HCT116 (cell line): ENCODE results near the gene ZBTB16.

Experiments used
- CEBPB ChIP-seq: IDR thresholded peaks from 2 replicates; pipeline ENCODE4 v1.6.1; 2012; ENCODE audit warnings: low read depth
- CTCF ChIP-seq, 3 experiments: fragments of 200-600 bp in 1 of 3; sonication (generic) in 1 of 3; IDR thresholded peaks in 2 of 3; conservative IDR thresholded peaks in 1 of 3; 2 replicates each; pipeline ENCODE4 v1.5.1; 2012 to 2017; ENCODE audit warnings: low read depth in 2 of 3, low read length in 2 of 3, antibody characterized with exemption in 1 of 3, borderline replicate concordance in 1 of 3, control low read depth in 1 of 3, mild to moderate bottlenecking in 1 of 3, mixed read lengths in 1 of 3, mixed run types in 1 of 3, moderate library complexity in 1 of 3; ENCODE audit not compliant: insufficient read depth in 1 of 3
- EGR1 ChIP-seq: IDR thresholded peaks from 2 replicates; pipeline ENCODE4 v1.6.1; 2012; ENCODE audit warnings: low read depth
- EZH2 ChIP-seq: fragments of 200-600 bp; sonication (generic); IDR thresholded peaks from 2 replicates; pipeline ENCODE4 v1.6.1; 2017; ENCODE audit warnings: antibody characterized with exemption, mixed run types
- JUND ChIP-seq: IDR thresholded peaks from 2 replicates; pipeline ENCODE4 v1.6.1; 2012
- POLR2A ChIP-seq: IDR thresholded peaks from 2 replicates; pipeline ENCODE4 v1.7.0; 2011; ENCODE audit warnings: borderline replicate concordance; ENCODE audit not compliant: insufficient read depth, insufficient read length; ENCODE audit errors: extremely low read depth
- POLR2AphosphoS5 ChIP-seq: IDR thresholded peaks from 2 replicates; pipeline ENCODE4 v1.6.1; 2011; ENCODE audit warnings: mild to moderate bottlenecking, low read depth, low read length, moderate library complexity
- RAD21 ChIP-seq: IDR thresholded peaks from 2 replicates; pipeline ENCODE4 v1.6.1; 2012; ENCODE audit warnings: low read depth, mild to moderate bottlenecking
- REST ChIP-seq: IDR thresholded peaks from 2 replicates; pipeline ENCODE4 v1.6.1; 2012; ENCODE audit warnings: low read depth
- SIN3A ChIP-seq: IDR thresholded peaks from 2 replicates; pipeline ENCODE4 v1.6.1; 2012; ENCODE audit warnings: low read depth
- SRF ChIP-seq: IDR thresholded peaks from 2 replicates; pipeline ENCODE4 v1.6.1; 2012; ENCODE audit warnings: low read depth
- TCF7L2 ChIP-seq: IDR thresholded peaks from 2 replicates; pipeline ENCODE4 v1.7.0; 2011; ENCODE audit warnings: borderline replicate concordance, inconsistent platforms; ENCODE audit not compliant: insufficient read depth, insufficient read length; ENCODE audit errors: extremely low read depth

- TF ChIP-seq TCF7L2 (no peak), POLR2A (no peak), POLR2AphosphoS5 (no peak), EGR1 (no peak), REST (no peak), CTCF (IDR thresholded peaks at IDR 0.05 in 2 of 3, conservative IDR thresholded peaks at IDR 0.05 in 1 of 3; ENCODE audit: borderline replicate concordance in 1 of 3, insufficient read depth in 1 of 3, low read depth in 2 of 3, low read length in 2 of 3) (no peak), JUND (no peak), RAD21 (no peak), EZH2 (no peak), CEBPB (no peak), SIN3A (no peak), SRF (no peak)
Observed at GRCh38 chr11:114042234-114042633, 17.3 kb upstream of the ZBTB16 start.
